Esophagus muscularis mucosa (tissue), 4 donors: ENCODE data around the gene AP1M2. TPM values are rescaled to one million over a fixed set of nuclear protein-coding genes. Genes with fewer than 3 reads are reported as not detected.

Experiments used
- DNase-seq: peaks from one replicate; pipeline ENCODE4 v3.0.0-alpha.2; 2017; ENCODE audit errors: extremely low spot score
- H3K27ac ChIP-seq, 4 donors: fragments of 200-600 bp; sonication (generic); replicated peaks in 1 of 4; 1 replicate in 3 of 4; 2 replicates in 1 of 4; pipeline ENCODE4 v1.5.1; 2016 to 2019; ENCODE audit warnings: mild to moderate bottlenecking in 1 of 4
- H3K27me3 ChIP-seq, 4 donors: fragments of 200-600 bp; sonication (generic); one replicate each; pipeline versions ENCODE4 v1.5.1 to v1.6.0; 2016 to 2019
- H3K36me3 ChIP-seq, 4 donors: fragments of 200-600 bp; sonication (generic); one replicate each; pipeline ENCODE4 v1.5.1; 2016 to 2019
- H3K4me1 ChIP-seq, 4 donors: fragments of 200-600 bp; sonication (generic); one replicate each; pipeline ENCODE4 v1.5.1; 2016 to 2019
- H3K4me3 ChIP-seq, 4 donors: fragments of 200-600 bp; sonication (generic); 1 replicate in 2 of 4; 2 replicates in 2 of 4; pipeline ENCODE4 v1.5.1; 2016 to 2019; ENCODE audit warnings: mild to moderate bottlenecking in 4 of 4, moderate library complexity in 1 of 4
- H3K9me3 ChIP-seq, 4 donors: fragments of 200-600 bp; sonication (generic); 1 replicate in 3 of 4; 2 replicates in 1 of 4; pipeline ENCODE4 v1.5.1; 2016 to 2019
- CTCF ChIP-seq, 3 experiments: fragments of 200-600 bp in 2 of 3; fragments of 450-650 bp in 1 of 3; sonication (generic) in 2 of 3; IDR thresholded peaks; one replicate each; pipeline ENCODE4 v1.5.1; 2017 to 2019; ENCODE audit warnings: antibody characterized with exemption in 3 of 3, mild to moderate bottlenecking in 2 of 3, moderate library complexity in 1 of 3
- EP300 ChIP-seq: sonication (generic); formaldehyde crosslinking; IDR thresholded peaks from one replicate; pipeline ENCODE4 v1.6.1; 2017; ENCODE audit warnings: antibody characterized with exemption
- POLR2A ChIP-seq: fragments of 450-650 bp; IDR thresholded peaks from one replicate; pipeline ENCODE4 v1.6.1; 2017; ENCODE audit warnings: antibody characterized with exemption, moderate library complexity, mild to moderate bottlenecking, low read depth
- POLR2AphosphoS5 ChIP-seq, 2 donors: sonication (generic); formaldehyde crosslinking; IDR thresholded peaks; one replicate each; pipeline ENCODE4 v1.6.1; 2017; ENCODE audit warnings: antibody characterized with exemption in 2 of 2
- WGBS: methylation state at CpG from one replicate; pipeline ENCODE4 v1.1.5; 2018; 5-methylcytosine and 5-hydroxymethylcytosine counted together
- intact Hi-C: fragments of 100-400 bp; cut with DNase I; formaldehyde crosslinking; loops from one replicate; pipeline ENCODE4 v1.15.1; 2023
- total RNA-seq, 4 donors: library from RNA; depleted of rRNA; stranded (reverse); fragments of >200 nt; gene quantifications; one replicate each; pipeline versions ENCODE4 v1.1.0 to v1.2.1, GENCODE V29; 2016

Gene AP1M2
- total RNA-seq, 4 donors from 2014 or later: not detected

GRCh38 chr19:10620786-10621185 lies 33.7 kb upstream of the AP1M2 start:
- H3K27me3 ChIP-seq: no peaks in the 10 kb centered on the region
- TF ChIP-seq CTCF (IDR thresholded peaks at IDR 0.05): no peak
- no peak for TF ChIP-seq POLR2AphosphoS5 (IDR thresholded peaks at IDR 0.05)
- no peak for TF ChIP-seq POLR2A
- no peak for TF ChIP-seq EP300
- 97% methylated on average over 4 of the region's 4 CpGs for WGBS
- no peak overlapping the region for H3K27ac ChIP-seq
- H3K36me3 ChIP-seq: peaks cover 0 to 4% (median 0%) of the 10 kb centered on the region in 4 donors
- intact Hi-C loops: no loop called here
- H3K4me1 ChIP-seq: peaks cover 17 to 31% (median 25%) of the 10 kb centered on the region in 4 donors
- H3K9me3 ChIP-seq: no peaks in the 10 kb centered on the region
- no peak overlapping the region for H3K4me3 ChIP-seq
- DNase-seq: no peak

- Histone ChIP-seq H3K9me3 (no peaks in the 10 kb centered on the region), H3K4me3 (no peak overlapping the region), H3K36me3 (peaks cover 0 to 4% (median 0%) of the 10 kb centered on the region in 4 donors), H3K27ac (no peak overlapping the region), H3K27me3 (no peaks in the 10 kb centered on the region), H3K4me1 (peaks cover 0 to 14% (median 9%) of the 10 kb centered on the region in 4 donors)
- no peak for TF ChIP-seq POLR2AphosphoS5 (IDR thresholded peaks at IDR 0.05)
- no peak for TF ChIP-seq POLR2A
- no peak for TF ChIP-seq EP300
- no peak for TF ChIP-seq CTCF (IDR thresholded peaks at IDR 0.05)
- WGBS: 90% methylated on average over 8 of the region's 8 CpGs
- DNase-seq: no peak
- intact Hi-C loops: no loop called here
These were observed 31.7 kb upstream of the AP1M2 start for GRCh38 chr19:10618846-10619245.

GRCh38 chr19:10617409-10618121 lies 30.5 kb upstream of the AP1M2 start:
- H3K9me3 ChIP-seq: no peaks in the 10 kb centered on the region
- intact Hi-C loops: no loop called here
- TF ChIP-seq EP300 (no peak), POLR2A (no peak), CTCF (IDR thresholded peaks at IDR 0.05) (no peak)
- peaks cover 0 to 4% (median 0%) of the 10 kb centered on the region in 4 donors for H3K36me3 ChIP-seq
- 87% methylated on average over 15 of the region's 15 CpGs for WGBS
- no peak overlapping the region for H3K4me3 ChIP-seq
- no peaks in the 10 kb centered on the region for H3K27me3 ChIP-seq
- no peak for DNase-seq
- H3K27ac ChIP-seq: no peak overlapping the region
- H3K4me1 ChIP-seq: peaks cover 5 to 25% (median 20%) of the 10 kb centered on the region in 4 donors

GRCh38 chr19:10615429-10616023 lies 28.4 kb upstream of the AP1M2 start:
- Histone ChIP-seq H3K9me3 (no peaks in the 10 kb centered on the region), H3K36me3 (peaks cover 0 to 4% (median 0%) of the 10 kb centered on the region in 4 donors), H3K4me3 (no peak overlapping the region), H3K4me1 (peaks cover 18 to 37% (median 36%) of the 10 kb centered on the region in 4 donors), H3K27me3 (no peaks in the 10 kb centered on the region), H3K27ac (no peak overlapping the region)
- intact Hi-C loops: no loop called here
- DNase-seq: no peak
- TF ChIP-seq CTCF (IDR thresholded peaks at IDR 0.05): no peak
- no peak for TF ChIP-seq POLR2AphosphoS5 (IDR thresholded peaks at IDR 0.05)
- no peak for TF ChIP-seq POLR2A
- no peak for TF ChIP-seq EP300
- WGBS: 85% methylated on average over 14 of the region's 14 CpGs
